ENCODE data around the gene CNTNAP4.

Gene CNTNAP4

GRCh38 chr16:76387994-76388393, 110.8 kb downstream of the CNTNAP4 start:
- TF ChIP-seq CTCF (IDR thresholded peaks at IDR 0.05; ENCODE audit: extremely low read depth, missing control alignments) = no peak
- DNase-seq (ENCODE audit: low spot score) = no peak

GRCh38 chr16:76389126-76389525, 111.9 kb downstream of the CNTNAP4 start:
- no peak for DNase-seq (ENCODE audit: low spot score)
- no peak for TF ChIP-seq CTCF (IDR thresholded peaks at IDR 0.05; ENCODE audit: extremely low read depth, missing control alignments)

- no peak for TF ChIP-seq CTCF (IDR thresholded peaks at IDR 0.05; ENCODE audit: extremely low read depth, missing control alignments)
- no peak for DNase-seq (ENCODE audit: low spot score)
These were observed 113.3 kb downstream of the CNTNAP4 start for GRCh38 chr16:76390476-76390875.

- TF ChIP-seq CTCF (IDR thresholded peaks at IDR 0.05; ENCODE audit: extremely low read depth, missing control alignments) = no peak
- no peak for DNase-seq (ENCODE audit: low spot score)
These were observed 119.8 kb downstream of the CNTNAP4 start for GRCh38 chr16:76396977-76397376.

GRCh38 chr16:76409706-76410105, 132.5 kb downstream of the CNTNAP4 start:
- no peak for DNase-seq (ENCODE audit: low spot score)
- TF ChIP-seq CTCF (IDR thresholded peaks at IDR 0.05; ENCODE audit: extremely low read depth, missing control alignments) = no peak

GRCh38 chr16:76421571-76421970, 144.4 kb downstream of the CNTNAP4 start:
- TF ChIP-seq CTCF (IDR thresholded peaks at IDR 0.05; ENCODE audit: extremely low read depth, missing control alignments) = no peak
- no peak for DNase-seq (ENCODE audit: low spot score)

GRCh38 chr16:76428858-76429257, 151.7 kb downstream of the CNTNAP4 start:
- TF ChIP-seq CTCF (IDR thresholded peaks at IDR 0.05; ENCODE audit: extremely low read depth, missing control alignments) = no peak
- DNase-seq (ENCODE audit: low spot score) = no peak
